Measurements from ENCODE around the gene SHTN1. TPM values are rescaled to one million over a fixed set of nuclear protein-coding genes. Genes with fewer than 3 reads are reported as not detected.

SHTN1 gene
- total RNA-seq, 4 donors from 2014 or later: 24.1 to 59.7 (median 34.1) TPM

DNA sequence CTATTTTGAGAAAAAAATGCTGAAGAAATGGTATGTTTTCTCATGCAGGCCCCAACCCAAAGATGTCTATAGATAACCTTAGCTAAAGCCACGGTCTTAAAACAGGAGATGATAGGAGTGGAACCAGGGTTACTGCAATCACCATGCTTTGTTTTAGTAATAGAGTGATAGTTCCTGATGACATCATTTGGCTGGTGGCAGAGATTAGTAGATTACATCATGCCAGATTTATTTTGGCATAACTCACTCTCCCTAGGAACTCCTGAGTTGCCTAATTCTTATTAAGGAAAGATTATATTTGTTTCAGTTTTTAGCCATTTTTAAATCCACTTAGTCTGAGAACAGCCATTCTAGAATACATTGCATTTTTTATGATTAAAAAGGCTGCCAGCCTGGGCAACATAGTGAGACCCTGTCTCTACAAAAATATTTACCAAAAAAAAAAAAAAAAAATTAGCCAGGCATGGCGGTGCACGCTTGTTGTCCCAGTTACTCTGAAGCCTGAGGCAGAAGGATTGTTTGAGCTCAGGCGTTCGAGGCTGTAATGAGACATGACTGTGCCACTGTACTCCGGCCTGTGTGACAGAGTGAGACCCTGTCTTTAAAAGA lies 137.9 kb downstream of the SHTN1 start:
- H3K27me3 ChIP-seq: no peaks in the 10 kb centered on the region

DNA sequence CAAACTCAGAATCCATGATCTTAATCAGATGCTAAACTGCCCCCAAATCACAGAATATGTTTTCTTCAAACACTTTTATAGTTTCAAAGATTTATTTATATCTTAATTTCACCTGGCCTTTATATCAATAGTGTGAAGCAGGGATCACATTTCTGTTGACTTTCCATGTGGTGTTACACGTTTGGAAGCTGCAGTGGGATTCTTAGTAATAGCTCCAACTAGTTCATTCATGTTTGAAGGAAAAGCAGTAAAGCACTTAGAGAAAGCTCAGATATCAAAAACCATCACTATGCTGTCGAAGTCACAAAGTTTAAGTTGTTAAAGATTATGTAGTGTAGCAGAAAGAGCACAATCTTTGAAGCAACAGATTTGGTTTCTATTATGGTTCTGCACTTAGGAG lies 138.9 kb downstream of the SHTN1 start:
- DNase-seq: no peak
- no peak overlapping the region for H3K27ac ChIP-seq
- H3K4me1 ChIP-seq: no peaks in the 10 kb centered on the region
- no peaks in the 10 kb centered on the region for H3K36me3 ChIP-seq
- no peaks in the 10 kb centered on the region for H3K27me3 ChIP-seq
- TF ChIP-seq, protein P1, sequence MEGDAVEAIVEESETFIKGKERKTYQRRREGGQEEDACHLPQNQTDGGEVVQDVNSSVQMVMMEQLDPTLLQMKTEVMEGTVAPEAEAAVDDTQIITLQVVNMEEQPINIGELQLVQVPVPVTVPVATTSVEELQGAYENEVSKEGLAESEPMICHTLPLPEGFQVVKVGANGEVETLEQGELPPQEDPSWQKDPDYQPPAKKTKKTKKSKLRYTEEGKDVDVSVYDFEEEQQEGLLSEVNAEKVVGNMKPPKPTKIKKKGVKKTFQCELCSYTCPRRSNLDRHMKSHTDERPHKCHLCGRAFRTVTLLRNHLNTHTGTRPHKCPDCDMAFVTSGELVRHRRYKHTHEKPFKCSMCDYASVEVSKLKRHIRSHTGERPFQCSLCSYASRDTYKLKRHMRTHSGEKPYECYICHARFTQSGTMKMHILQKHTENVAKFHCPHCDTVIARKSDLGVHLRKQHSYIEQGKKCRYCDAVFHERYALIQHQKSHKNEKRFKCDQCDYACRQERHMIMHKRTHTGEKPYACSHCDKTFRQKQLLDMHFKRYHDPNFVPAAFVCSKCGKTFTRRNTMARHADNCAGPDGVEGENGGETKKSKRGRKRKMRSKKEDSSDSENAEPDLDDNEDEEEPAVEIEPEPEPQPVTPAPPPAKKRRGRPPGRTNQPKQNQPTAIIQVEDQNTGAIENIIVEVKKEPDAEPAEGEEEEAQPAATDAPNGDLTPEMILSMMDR (IDR thresholded peaks at IDR 0.05): no peak
- H3K4me3 ChIP-seq: no peak overlapping the region
- H3K9me3 ChIP-seq: no peaks in the 10 kb centered on the region

More for the DNA sequence above, 137.9 kb downstream of the SHTN1 start:
- Histone ChIP-seq H3K4me1 (no peaks in the 10 kb centered on the region), H3K27ac (no peak overlapping the region), H3K9me3 (no peaks in the 10 kb centered on the region), H3K36me3 (no peaks in the 10 kb centered on the region), H3K4me3 (no peak overlapping the region)
- no peak for TF ChIP-seq POLR2A (IDR thresholded peaks at IDR 0.05)
- TF ChIP-seq, protein P1 (IDR thresholded peaks at IDR 0.05): no peak
- DNase-seq: no peak

GRCh38 chr10:116864436-116864835 lies 140.6 kb downstream of the SHTN1 start:
- no peak for DNase-seq
- H3K4me3 ChIP-seq: no peak overlapping the region
- H3K4me1 ChIP-seq: no peaks in the 10 kb centered on the region
- no peaks in the 10 kb centered on the region for H3K36me3 ChIP-seq
- H3K27me3 ChIP-seq: no peaks in the 10 kb centered on the region
- no peaks in the 10 kb centered on the region for H3K9me3 ChIP-seq
- H3K27ac ChIP-seq: no peak overlapping the region
- TF ChIP-seq, protein P1 (IDR thresholded peaks at IDR 0.05): no peak
- TF ChIP-seq POLR2A (IDR thresholded peaks at IDR 0.05): no peak

DNA sequence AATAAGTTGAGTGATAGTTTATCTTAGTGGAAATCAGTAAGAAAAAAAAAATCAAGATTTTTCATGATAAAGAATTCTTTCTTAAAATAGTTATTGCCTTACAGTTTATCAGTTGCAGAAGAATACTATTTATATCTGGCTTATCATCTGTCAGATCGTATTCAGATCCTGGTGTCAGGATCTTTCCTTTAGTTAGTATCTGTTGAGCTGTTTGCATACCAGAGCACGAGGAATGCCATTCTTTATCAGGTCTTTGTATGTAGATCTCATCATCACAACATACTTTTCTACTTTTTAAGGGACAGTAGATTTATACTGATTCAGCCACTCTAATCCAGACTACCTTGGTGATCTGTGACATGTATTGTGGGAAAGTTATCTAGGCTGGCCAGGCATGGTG lies 143.2 kb downstream of the SHTN1 start:
- Histone ChIP-seq H3K9me3 (no peaks in the 10 kb centered on the region), H3K4me3 (no peak overlapping the region), H3K27me3 (no peaks in the 10 kb centered on the region), H3K27ac (no peak overlapping the region), H3K4me1 (no peaks in the 10 kb centered on the region), H3K36me3 (no peaks in the 10 kb centered on the region)
- no peak for DNase-seq
- TF ChIP-seq POLR2A (IDR thresholded peaks at IDR 0.05): no peak
- TF ChIP-seq, protein P1 (IDR thresholded peaks at IDR 0.05): no peak

DNA sequence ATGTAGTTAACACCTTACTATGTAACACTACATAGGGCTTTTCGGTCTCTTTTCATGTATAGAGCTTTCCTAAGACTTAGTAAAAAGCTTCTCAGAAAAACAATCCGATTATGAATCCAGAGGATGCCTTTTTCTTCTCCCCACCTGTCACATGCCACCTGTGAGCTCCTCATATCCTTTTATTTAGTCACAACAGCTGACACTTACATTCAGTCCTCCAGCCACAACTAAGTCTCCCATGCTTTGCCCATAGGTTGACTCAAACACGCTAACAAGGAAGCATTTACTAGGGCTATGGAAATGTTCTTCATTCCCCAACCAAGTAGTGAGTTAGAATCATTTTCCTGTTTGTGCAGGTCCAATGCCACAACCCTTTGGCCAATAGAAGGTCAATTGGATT lies 147.8 kb downstream of the SHTN1 start:
- TF ChIP-seq, protein P1 (IDR thresholded peaks at IDR 0.05): no peak
- TF ChIP-seq POLR2A (IDR thresholded peaks at IDR 0.05): no peak
- Histone ChIP-seq H3K27me3 (no peaks in the 10 kb centered on the region), H3K27ac (no peak overlapping the region), H3K36me3 (no peaks in the 10 kb centered on the region), H3K9me3 (no peaks in the 10 kb centered on the region), H3K4me1 (no peaks in the 10 kb centered on the region), H3K4me3 (no peak overlapping the region)
- no peak for DNase-seq

DNA sequence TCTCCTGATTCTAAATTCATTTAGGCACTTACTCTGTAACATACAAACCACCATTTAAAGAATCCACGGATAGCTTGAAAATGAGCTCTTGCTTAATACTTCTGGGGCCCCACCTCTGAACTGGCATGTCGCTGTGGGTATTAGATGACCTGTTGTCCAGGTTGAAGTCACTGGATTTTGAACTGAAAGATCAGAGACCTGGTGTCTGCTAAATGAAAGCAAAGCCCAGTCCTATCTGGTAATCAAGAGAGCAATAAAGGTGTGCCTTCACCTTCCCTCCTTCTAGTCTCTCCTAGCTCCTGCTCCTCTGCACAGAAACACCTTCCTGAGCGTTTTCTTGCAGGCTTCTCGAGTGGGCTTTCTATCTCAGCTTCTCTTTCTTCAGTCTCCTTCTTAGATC lies 151.3 kb downstream of the SHTN1 start:
- TF ChIP-seq POLR2A (IDR thresholded peaks at IDR 0.05): no peak
- TF ChIP-seq, protein P1 (IDR thresholded peaks at IDR 0.05): no peak
- Histone ChIP-seq H3K36me3 (no peaks in the 10 kb centered on the region), H3K27me3 (no peaks in the 10 kb centered on the region), H3K4me1 (peaks cover 0 to 8% (median 0%) of the 10 kb centered on the region in 4 donors), H3K9me3 (no peaks in the 10 kb centered on the region), H3K27ac (no peak overlapping the region), H3K4me3 (no peak overlapping the region)
- no peak for DNase-seq
